HEK293 (cell line): ENCODE data around the gene PPM1J.
"Not testable (repeated sequence)": the region's sequence is repeated elsewhere in the genome, so short reads cannot be mapped to it uniquely, and the experiment has no call there.

Source experiments
- CTCF ChIA-PET: fragments of 350-600 bp; formaldehyde crosslinking; extraction: SDS; loops from one replicate; lab custom pipeline; 2021; ENCODE audit warnings: antibody characterized with exemption; lab: Yijun Ruan, JAX
- POLR2A ChIA-PET: fragments of 300-600 bp; formaldehyde crosslinking; extraction: SDS; loops from one replicate; lab custom pipeline; 2020; ENCODE audit warnings: antibody characterized with exemption, inconsistent platforms; lab: Yijun Ruan, JAX
- H3K27ac ChIP-seq: fragments of 200-500 bp; sonication (Bioruptor generic); 2 replicates; pipeline ENCODE4 v1.5.1; 2014; ENCODE audit warnings: low read depth, low read length, control low read depth, inconsistent platforms; ENCODE audit errors: extremely low read depth
- H3K36me3 ChIP-seq, 2 experiments: fragments of 200-500 bp in 1 of 2; sonication (Bioruptor generic) in 1 of 2; 1 replicate in 1 of 2; 2 replicates in 1 of 2; pipeline ENCODE4 v1.5.1; 2014 to 2017; ENCODE audit warnings: inconsistent platforms in 2 of 2, low read length in 2 of 2; ENCODE audit not compliant: control insufficient read depth in 2 of 2, insufficient read depth in 1 of 2
- H3K4me1 ChIP-seq: fragments of 200-500 bp; sonication (Bioruptor generic); 2 replicates; pipeline ENCODE4 v1.5.1; 2014; ENCODE audit warnings: mild to moderate bottlenecking, low read length, inconsistent platforms; ENCODE audit not compliant: control insufficient read depth, insufficient read depth
- H3K4me3 ChIP-seq: 2 replicates; pipeline ENCODE4 v1.5.1; 2011; ENCODE audit warnings: low read depth, mild to moderate bottlenecking, control low read depth, low read length, moderate library complexity
- H3K9me3 ChIP-seq: fragments of 200-500 bp; sonication (Bioruptor generic); 2 replicates; pipeline ENCODE4 v1.5.1; 2014; ENCODE audit warnings: low read depth, low read length, inconsistent platforms; ENCODE audit not compliant: control insufficient read depth, insufficient read depth
- FEZF1 ChIP-seq: fragments of 450-650 bp; formaldehyde crosslinking; IDR thresholded peaks from 2 replicates; pipeline ENCODE4 v1.5.1; 2016; ENCODE audit warnings: missing biosample characterization, missing genetic modification characterization
- INSM2 ChIP-seq: fragments of 450-650 bp; formaldehyde crosslinking; IDR thresholded peaks from 2 replicates; pipeline ENCODE4 v1.5.1; 2016; ENCODE audit warnings: missing biosample characterization, missing genetic modification characterization
- REPIN1 ChIP-seq: fragments of 450-650 bp; formaldehyde crosslinking; IDR thresholded peaks from 2 replicates; pipeline ENCODE4 v1.5.1; 2017; ENCODE audit warnings: missing biosample characterization, missing genetic modification characterization, low read depth
- SP3 ChIP-seq: fragments of 450-650 bp; formaldehyde crosslinking; IDR thresholded peaks from 2 replicates; pipeline ENCODE4 v1.5.1; 2016; ENCODE audit warnings: missing biosample characterization, missing genetic modification characterization
- ZBTB21 ChIP-seq: fragments of 450-650 bp; formaldehyde crosslinking; IDR thresholded peaks from 2 replicates; pipeline ENCODE4 v1.5.1; 2017; ENCODE audit warnings: missing biosample characterization, missing genetic modification characterization
- ZNF146 ChIP-seq: fragments of 450-650 bp; formaldehyde crosslinking; IDR thresholded peaks from 2 replicates; pipeline ENCODE4 v1.5.1; 2016; ENCODE audit warnings: missing biosample characterization, missing genetic modification characterization
- ZNF16 ChIP-seq: fragments of 450-650 bp; formaldehyde crosslinking; IDR thresholded peaks from 2 replicates; pipeline ENCODE4 v1.5.1; 2016; ENCODE audit warnings: low read depth, missing biosample characterization, missing genetic modification characterization
- ZNF175 ChIP-seq: fragments of 450-650 bp; formaldehyde crosslinking; IDR thresholded peaks from 2 replicates; pipeline ENCODE4 v1.5.1; 2016; ENCODE audit warnings: missing biosample characterization, missing genetic modification characterization
- ZNF184 ChIP-seq: fragments of 450-650 bp; IDR thresholded peaks from 2 replicates; pipeline ENCODE4 v1.5.1; 2018; ENCODE audit warnings: missing biosample characterization, mild to moderate bottlenecking, missing genetic modification characterization
- ZNF221 ChIP-seq: fragments of 450-650 bp; formaldehyde crosslinking; IDR thresholded peaks from 2 replicates; pipeline ENCODE4 v1.5.1; 2017; ENCODE audit warnings: missing biosample characterization, missing genetic modification characterization, borderline replicate concordance
- ZNF248 ChIP-seq: fragments of 450-650 bp; formaldehyde crosslinking; IDR thresholded peaks from 2 replicates; pipeline ENCODE4 v1.5.1; 2017; ENCODE audit warnings: missing biosample characterization, missing genetic modification characterization
- ZNF350 ChIP-seq: fragments of 450-650 bp; formaldehyde crosslinking; IDR thresholded peaks from 2 replicates; pipeline ENCODE4 v1.5.0; 2017; ENCODE audit warnings: missing biosample characterization, mild to moderate bottlenecking, missing genetic modification characterization
- ZNF362 ChIP-seq: fragments of 450-650 bp; formaldehyde crosslinking; IDR thresholded peaks from 2 replicates; pipeline ENCODE4 v1.5.1; 2016; ENCODE audit warnings: missing biosample characterization, missing genetic modification characterization
- ZNF510 ChIP-seq: fragments of 450-650 bp; formaldehyde crosslinking; IDR thresholded peaks from 2 replicates; pipeline ENCODE4 v1.5.1; 2018; ENCODE audit warnings: mild to moderate bottlenecking, missing genetic modification characterization, missing biosample characterization; ENCODE audit not compliant: insufficient replicate concordance
- ZNF514 ChIP-seq: fragments of 450-650 bp; formaldehyde crosslinking; IDR thresholded peaks from 2 replicates; pipeline ENCODE4 v1.5.1; 2016; ENCODE audit warnings: missing biosample characterization, missing genetic modification characterization
- ZNF555 ChIP-seq: fragments of 450-650 bp; formaldehyde crosslinking; conservative IDR thresholded peaks from 2 replicates; pipeline ENCODE4 v1.5.1; 2017; ENCODE audit warnings: missing biosample characterization, mild to moderate bottlenecking, missing genetic modification characterization, inconsistent platforms
- ZNF558 ChIP-seq: fragments of 450-650 bp; formaldehyde crosslinking; IDR thresholded peaks from 2 replicates; pipeline ENCODE4 v1.5.1; 2016; ENCODE audit warnings: missing biosample characterization, missing genetic modification characterization
- ZNF639 ChIP-seq: fragments of 450-650 bp; formaldehyde crosslinking; IDR thresholded peaks from 2 replicates; pipeline ENCODE4 v1.5.1; 2016; ENCODE audit warnings: missing biosample characterization, missing genetic modification characterization
- ZNF843 ChIP-seq: fragments of 450-650 bp; formaldehyde crosslinking; IDR thresholded peaks from 2 replicates; pipeline ENCODE4 v1.5.1; 2016; ENCODE audit warnings: missing biosample characterization, missing genetic modification characterization
- ZXDB ChIP-seq: fragments of 450-650 bp; formaldehyde crosslinking; IDR thresholded peaks from 2 replicates; pipeline ENCODE4 v1.5.1; 2016; ENCODE audit warnings: missing biosample characterization, missing genetic modification characterization

Gene PPM1J

GRCh38 chr1:112729909-112730308 is 14.8 kb upstream of the PPM1J start (continued):
- TF ChIP-seq ZNF221 (tag by site-specific recombination) = no peak
- TF ChIP-seq ZNF248 (tag by site-specific recombination) = no peak
- TF ChIP-seq, all 188 proteins: peak for 0

- H3K27ac ChIP-seq, H3K4me1 ChIP-seq, H3K4me3 ChIP-seq, POLR2A ChIA-PET, H3K9me3 ChIP-seq, H3K36me3 ChIP-seq: not testable (repeated sequence)
- CTCF ChIA-PET = interaction anchor here (6.7 kb wide), 1 partner anchor 13 kb away, joined by 74 read pairs; the partner anchor contains the start of gene PPM1J
Observed at GRCh38 chr1:112729011-112729410, 13.9 kb upstream of the PPM1J start.

- H3K4me1 ChIP-seq, H3K4me3 ChIP-seq, H3K36me3 ChIP-seq, H3K27ac ChIP-seq, H3K9me3 ChIP-seq, POLR2A ChIA-PET: not testable (repeated sequence)
- CTCF ChIA-PET = interaction anchor here (1.2 to 6.7 kb wide), 2 partner anchors 12 to 75 kb away, joined by 5 to 74 read pairs; partner anchors contain the start of gene PPM1J
Observed at GRCh38 chr1:112728306-112728971, 13.3 kb upstream of the PPM1J start.

- no peaks in the 10 kb centered on the region for H3K36me3 ChIP-seq
- TF ChIP-seq REPIN1 (tag by site-specific recombination) = no peak
- no peak for TF ChIP-seq ZNF362 (tag by site-specific recombination)
- no peak for TF ChIP-seq ZNF555 (tag by site-specific recombination)
- no peak for TF ChIP-seq ZBTB21 (tag by site-specific recombination)
- TF ChIP-seq ZNF639 (tag by site-specific recombination) = no peak
- CTCF ChIA-PET = interaction anchor here (1.2 to 6.7 kb wide), 2 partner anchors 11 to 76 kb away, joined by 5 to 74 read pairs; partner anchors contain the start of gene PPM1J
- POLR2A ChIA-PET = no interaction called here
- H3K4me3 ChIP-seq = no peak overlapping the region
- no peaks in the 10 kb centered on the region for H3K9me3 ChIP-seq
- H3K27ac ChIP-seq = no peak overlapping the region
- H3K4me1 ChIP-seq = no peaks in the 10 kb centered on the region
Observed at GRCh38 chr1:112727716-112728115, 12.6 kb upstream of the PPM1J start.

GRCh38 chr1:112724240-112724639 is 9.1 kb upstream of the PPM1J start:
- TF ChIP-seq ZNF146 = peak; percentile 92
- POLR2A ChIA-PET, H3K4me1 ChIP-seq, H3K36me3 ChIP-seq, H3K9me3 ChIP-seq, CTCF ChIA-PET, H3K27ac ChIP-seq, H3K4me3 ChIP-seq: not testable (repeated sequence)

GRCh38 chr1:112723511-112723839 is 8.3 kb upstream of the PPM1J start:
- Histone ChIP-seq H3K9me3 (no peaks in the 10 kb centered on the region), H3K4me1 (no peaks in the 10 kb centered on the region), H3K4me3 (no peak overlapping the region), H3K36me3 (no peaks in the 10 kb centered on the region), H3K27ac (no peak overlapping the region)
- CTCF ChIA-PET = interaction anchor here (0.7 kb wide), 1 partner anchor 333 kb away, joined by 3 read pairs; no protein-coding TSS in a partner anchor
- POLR2A ChIA-PET = no interaction called here
- TF ChIP-seq ZNF184 (tag by site-specific recombination) = no peak
- TF ChIP-seq ZNF510 = no peak
- no peak for TF ChIP-seq ZNF175 (tag by site-specific recombination)
- TF ChIP-seq SP3 = no peak
- TF ChIP-seq ZNF558 (tag by site-specific recombination) = no peak
- no peak for TF ChIP-seq ZXDB (tag by site-specific recombination)
- no peak for TF ChIP-seq ZNF843 (tag by site-specific recombination)
- no peak for TF ChIP-seq ZNF16
- TF ChIP-seq INSM2 (tag by site-specific recombination) = no peak
- no peak for TF ChIP-seq ZNF514
- TF ChIP-seq ZNF350 (tag by site-specific recombination) = no peak
- no peak for TF ChIP-seq FEZF1 (tag by site-specific recombination)
